Vagina (tissue), 2 donors: ENCODE measurements around the gene CGB3. TPM values are rescaled to one million over a fixed set of nuclear protein-coding genes. Genes with fewer than 3 reads are reported as not detected.
"Not testable (repeated sequence)": the region's sequence is repeated elsewhere in the genome, so short reads cannot be mapped to it uniquely, and the experiment has no call there.

ENCODE experiments used
- DNase-seq, 2 donors: peaks; one replicate each; pipeline ENCODE4 v3.0.0-alpha.2; 2017; ENCODE audit errors: extremely low spot score in 2 of 2
- H3K27ac ChIP-seq: fragments of 200-600 bp; sonication (generic); one replicate; pipeline ENCODE4 v1.5.1; 2019
- H3K27me3 ChIP-seq: fragments of 200-600 bp; sonication (generic); one replicate; pipeline ENCODE4 v1.5.1; 2019
- H3K36me3 ChIP-seq, 2 donors: fragments of 200-600 bp; sonication (generic); one replicate each; pipeline ENCODE4 v1.5.1; 2017 to 2019
- H3K4me1 ChIP-seq: fragments of 200-600 bp; sonication (generic); one replicate; pipeline ENCODE4 v1.5.1; 2019
- H3K4me3 ChIP-seq, 2 donors: fragments of 200-600 bp; sonication (generic); 1 replicate in 1 of 2; 2 replicates in 1 of 2; pipeline ENCODE4 v1.5.1; 2016 to 2019
- H3K9me3 ChIP-seq: fragments of 200-600 bp; sonication (generic); one replicate; pipeline ENCODE4 v1.5.1; 2019
- CTCF ChIP-seq, 3 experiments: fragments of 450-650 bp in 2 of 3; fragments of 200-600 bp in 1 of 3; sonication (generic) in 1 of 3; IDR thresholded peaks; one replicate each; pipeline ENCODE4 v1.5.1; 2017 to 2019; ENCODE audit warnings: antibody characterized with exemption in 3 of 3, mild to moderate bottlenecking in 2 of 3, moderate library complexity in 2 of 3
- POLR2A ChIP-seq, 2 donors: fragments of 450-650 bp; IDR thresholded peaks; one replicate each; pipeline ENCODE4 v1.6.1; 2017; ENCODE audit warnings: antibody characterized with exemption in 2 of 2, mild to moderate bottlenecking in 2 of 2, moderate library complexity in 2 of 2
- POLR2AphosphoS5 ChIP-seq, 2 donors: sonication (generic); formaldehyde crosslinking; IDR thresholded peaks; one replicate each; pipeline ENCODE4 v1.9.0; 2017; ENCODE audit warnings: antibody characterized with exemption in 2 of 2, mild to moderate bottlenecking in 2 of 2, low read depth in 1 of 2; ENCODE audit not compliant: insufficient read depth in 1 of 2
- intact Hi-C: fragments of 100-400 bp; cut with DNase I; formaldehyde crosslinking; loops from one replicate; pipeline ENCODE4 v1.15.1; 2023
- total RNA-seq: library from RNA; depleted of rRNA; stranded (reverse); fragments of >200 nt; gene quantifications from one replicate; pipeline ENCODE4 v1.2.3, GENCODE V29; 2016

The CGB3 gene
- total RNA-seq, 1 donor from 2014 or later: not detected

GRCh38 chr19:49061000-49061399 lies 36.9 kb upstream of the CGB3 start:
- intact Hi-C loops: no loop called here
- no peak for TF ChIP-seq POLR2AphosphoS5 (IDR thresholded peaks at IDR 0.05; ENCODE audit: insufficient read depth in 1 of 2, low read depth in 1 of 2)
- no peak for TF ChIP-seq CTCF (IDR thresholded peaks at IDR 0.05)
- TF ChIP-seq POLR2A (IDR thresholded peaks at IDR 0.05): no peak
- H3K9me3 ChIP-seq: no peaks in the 10 kb centered on the region
- H3K27ac ChIP-seq: no peak overlapping the region
- H3K4me3 ChIP-seq: no peak overlapping the region
- peaks cover 6% of the 10 kb centered on the region for H3K27me3 ChIP-seq
- DNase-seq: no peak
- H3K4me1 ChIP-seq: peaks cover 22% of the 10 kb centered on the region
- H3K36me3 ChIP-seq: no peaks in the 10 kb centered on the region

GRCh38 chr19:49059053-49059452 lies 34.9 kb upstream of the CGB3 start:
- Histone ChIP-seq H3K9me3 (no peaks in the 10 kb centered on the region), H3K4me1 (peaks cover 22% of the 10 kb centered on the region), H3K27me3 (no peaks in the 10 kb centered on the region), H3K4me3 (no peak overlapping the region), H3K27ac (no peak overlapping the region), H3K36me3 (no peaks in the 10 kb centered on the region)
- DNase-seq: no peak
- intact Hi-C loops: no loop called here
- no peak for TF ChIP-seq POLR2A (IDR thresholded peaks at IDR 0.05)
- TF ChIP-seq POLR2AphosphoS5 (IDR thresholded peaks at IDR 0.05; ENCODE audit: insufficient read depth in 1 of 2, low read depth in 1 of 2): no peak
- TF ChIP-seq CTCF (IDR thresholded peaks at IDR 0.05): no peak

GRCh38 chr19:49058562-49058961 lies 34.4 kb upstream of the CGB3 start:
- DNase-seq: no peak
- Histone ChIP-seq H3K27ac (no peak overlapping the region), H3K9me3 (no peaks in the 10 kb centered on the region), H3K27me3 (no peaks in the 10 kb centered on the region), H3K4me1 (peaks cover 22% of the 10 kb centered on the region), H3K4me3 (no peak overlapping the region), H3K36me3 (no peaks in the 10 kb centered on the region)
- TF ChIP-seq POLR2AphosphoS5 (IDR thresholded peaks at IDR 0.05; ENCODE audit: insufficient read depth in 1 of 2, low read depth in 1 of 2): no peak
- TF ChIP-seq CTCF (IDR thresholded peaks at IDR 0.05): no peak
- no peak for TF ChIP-seq POLR2A (IDR thresholded peaks at IDR 0.05)
- intact Hi-C loops: no loop called here

GRCh38 chr19:49057636-49058234 lies 33.6 kb upstream of the CGB3 start, which contains the start of gene CGB7:
CGB7 (minus strand) TSS chr19:49057749; CDS start chr19:49055375, 2,374 bp downstream.
- TF ChIP-seq POLR2AphosphoS5 (IDR thresholded peaks at IDR 0.05; ENCODE audit: insufficient read depth in 1 of 2, low read depth in 1 of 2) (peak in 1 of 2 donors; percentile 22), POLR2A (IDR thresholded peaks at IDR 0.05) (no peak), CTCF (IDR thresholded peaks at IDR 0.05) (no peak)
- Histone ChIP-seq H3K9me3 (no peaks in the 10 kb centered on the region), H3K4me1 (peaks cover 22% of the 10 kb centered on the region), H3K36me3 (no peaks in the 10 kb centered on the region), H3K27ac (peak within 1 kb of the TSS; percentile 15), H3K4me3 (peak within 1 kb of the TSS; percentile 47 to 48), H3K27me3 (no peaks in the 10 kb centered on the region)
- DNase-seq: no peak
- intact Hi-C loops: no loop called here

GRCh38 chr19:49056902-49057596 lies 32.9 kb upstream of the CGB3 start:
- Histone ChIP-seq H3K27ac (peak overlapping the region; percentile 15), H3K4me1 (peaks cover 22% of the 10 kb centered on the region), H3K4me3 (peak overlapping the region; percentile 47 to 48)
- H3K27me3 ChIP-seq, intact Hi-C loops, DNase-seq, H3K36me3 ChIP-seq, H3K9me3 ChIP-seq: not testable (repeated sequence)
